ENCODE results near the gene SPTBN4. TPM values are rescaled to one million over a fixed set of nuclear protein-coding genes. Genes with fewer than 3 reads are reported as not detected.

Gene SPTBN4
- total RNA-seq, 6 donors from 2014 or later = 0.33 to 8.4 (median 0.67) TPM

DNA sequence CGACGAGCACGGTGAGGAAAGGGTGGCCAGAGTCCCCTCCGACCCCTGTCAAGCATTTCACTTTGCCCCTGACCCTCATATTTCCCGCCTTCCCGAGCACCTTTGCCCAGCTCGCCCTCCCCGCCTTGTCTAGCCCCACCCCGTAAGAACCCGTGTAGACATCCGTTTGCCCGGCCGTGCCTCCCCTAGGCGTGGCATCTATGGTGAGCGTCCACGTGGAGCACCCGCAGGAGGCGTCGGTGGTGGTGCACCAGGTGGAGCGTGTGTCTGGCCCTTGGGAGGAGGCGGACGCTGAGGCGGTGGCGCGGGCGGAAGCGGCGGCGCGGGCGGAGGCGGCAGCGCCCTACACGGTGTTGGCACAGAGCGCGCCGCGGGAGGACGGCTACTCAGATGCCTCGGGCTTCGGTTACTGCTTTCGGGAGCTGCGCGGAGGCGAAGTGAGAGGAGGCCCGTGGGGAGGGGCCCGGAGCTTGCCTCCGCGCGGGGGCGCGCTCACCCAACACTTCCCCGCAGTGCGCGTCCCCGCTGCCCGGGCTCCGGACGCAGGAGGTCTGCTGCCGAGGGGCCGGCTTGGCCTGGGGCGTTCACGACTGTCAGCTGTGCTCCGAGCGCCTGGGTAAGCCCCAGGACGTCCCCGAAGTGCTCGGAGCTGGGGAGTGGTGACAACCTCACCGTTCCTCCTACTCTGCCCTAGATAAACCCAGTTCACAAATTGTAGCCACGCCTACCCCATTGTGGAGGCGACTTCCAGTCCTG, 138.6 kb downstream of the SPTBN4 start:
- Histone ChIP-seq H3K27me3 (peaks cover 0 to 16% (median 8%) of the 10 kb centered on the region in 4 donors), H3K27ac (peak overlapping the region; percentile 72 to 88 (median 86)), H3K4me3 (peak overlapping the region; percentile 13 to 54 (median 46)), H3K9me3 (no peaks in the 10 kb centered on the region), H3K4me1 (peaks cover 63 to 74% (median 71%) of the 10 kb centered on the region in 4 donors), H3K36me3 (no peaks in the 10 kb centered on the region)
- DNase-seq = peak; percentile 88 to 94
- TF ChIP-seq CTCF (IDR thresholded peaks at IDR 0.05) (peak in 3 of 6 experiments; percentile 16 to 27 (median 24)), POLR2A (IDR thresholded peaks at IDR 0.05) (peak in 1 of 4 donors; percentile 67), EP300 (IDR thresholded peaks at IDR 0.05) (no peak), POLR2AphosphoS5 (IDR thresholded peaks at IDR 0.05) (peak; percentile 42 to 65)
- ATAC-seq (ENCODE audit: low FRiP score in 2 of 2) = peak; percentile 2 to 52
- WGBS, 2 donors = 3 to 5% methylated on average over 34 to 52 of the region's 71 CpGs

GRCh38 chr19:40607311-40608239, 140.8 kb downstream of the SPTBN4 start:
- ATAC-seq (ENCODE audit: low FRiP score in 2 of 2) = no peak
- peaks cover 55 to 67% (median 64%) of the 10 kb centered on the region in 4 donors for H3K4me1 ChIP-seq
- H3K27me3 ChIP-seq = peaks cover 0 to 11% (median 0%) of the 10 kb centered on the region in 4 donors

DNA sequence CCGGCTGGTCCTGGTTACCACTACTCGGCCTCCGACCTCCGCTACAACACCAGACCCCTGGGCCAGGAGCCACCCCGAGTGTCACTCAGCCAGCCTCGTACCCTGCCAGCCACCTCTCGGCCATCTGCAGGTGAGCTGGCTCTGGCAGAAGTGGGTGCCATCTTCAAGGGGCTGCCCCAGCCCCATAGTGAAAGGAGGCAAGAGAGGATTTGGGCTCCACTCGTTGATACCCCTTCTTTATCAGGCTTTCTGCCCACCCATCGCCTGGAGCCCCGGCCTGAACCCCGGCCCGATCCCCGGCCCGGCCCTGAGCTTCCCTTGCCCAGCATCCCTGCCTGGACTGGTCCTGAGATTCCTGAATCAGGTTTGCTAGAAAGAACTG, 141.4 kb downstream of the SPTBN4 start:
- Histone ChIP-seq H3K36me3 (no peaks in the 10 kb centered on the region), H3K27ac (no peak overlapping the region), H3K9me3 (no peaks in the 10 kb centered on the region), H3K27me3 (peaks cover 0 to 11% (median 0%) of the 10 kb centered on the region in 4 donors), H3K4me3 (no peak overlapping the region), H3K4me1 (peaks cover 50 to 65% (median 58%) of the 10 kb centered on the region in 4 donors)
- no peak for ATAC-seq (ENCODE audit: low FRiP score in 2 of 2)
- peak in 1 of 2 donors; percentile 72 for DNase-seq
- no peak for TF ChIP-seq POLR2AphosphoS5 (IDR thresholded peaks at IDR 0.05)
- TF ChIP-seq POLR2A (IDR thresholded peaks at IDR 0.05) = no peak
- TF ChIP-seq EP300 (IDR thresholded peaks at IDR 0.05) = no peak
- no peak for TF ChIP-seq CTCF (IDR thresholded peaks at IDR 0.05)
- 93 to 97% methylated on average over 12 to 14 of the region's 14 CpGs for WGBS, 2 donors

More at GRCh38 chr19:40607311-40608239, 140.8 kb downstream of the SPTBN4 start:
- DNase-seq = peak in 1 of 2 donors; percentile 85
- H3K27ac ChIP-seq = no peak overlapping the region
- 67 to 75% methylated on average over 23 to 27 of the region's 31 CpGs for WGBS, 2 donors
- no peaks in the 10 kb centered on the region for H3K36me3 ChIP-seq
- TF ChIP-seq POLR2A (IDR thresholded peaks at IDR 0.05) (no peak), POLR2AphosphoS5 (IDR thresholded peaks at IDR 0.05) (no peak), CTCF (IDR thresholded peaks at IDR 0.05) (no peak), EP300 (IDR thresholded peaks at IDR 0.05) (no peak)
- H3K9me3 ChIP-seq = no peaks in the 10 kb centered on the region
- H3K4me3 ChIP-seq = no peak overlapping the region

DNA sequence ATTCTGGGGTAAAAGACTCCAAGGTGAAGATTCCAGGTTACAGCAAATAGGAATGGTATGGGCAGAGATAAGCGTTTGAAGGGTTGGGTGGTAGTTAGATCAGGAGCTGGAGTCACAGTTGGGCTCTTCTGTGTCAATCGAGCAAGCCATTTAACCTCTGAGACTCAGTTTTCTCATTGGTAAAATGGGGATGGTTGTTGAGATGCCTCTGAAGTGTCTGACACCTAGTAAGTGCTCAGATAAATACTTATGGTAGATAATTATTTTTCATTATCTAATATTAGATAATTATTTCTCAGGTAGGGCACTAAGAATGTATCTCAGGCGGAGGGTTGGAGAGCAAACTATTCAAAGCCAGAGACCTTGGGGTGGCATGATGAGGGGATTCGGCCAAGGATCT, 142.2 kb downstream of the SPTBN4 start:
- peaks cover 50 to 62% (median 56%) of the 10 kb centered on the region in 4 donors for H3K4me1 ChIP-seq
- no peaks in the 10 kb centered on the region for H3K9me3 ChIP-seq
- peaks cover 0 to 14% (median 0%) of the 10 kb centered on the region in 4 donors for H3K27me3 ChIP-seq
- peak overlapping the region in 2 of 4 donors; percentile 53 to 55 for H3K4me3 ChIP-seq
- DNase-seq (no peak), ATAC-seq (ENCODE audit: low FRiP score in 2 of 2) (no peak)
- peak overlapping the region; percentile 73 to 87 (median 80) for H3K27ac ChIP-seq
- no peaks in the 10 kb centered on the region for H3K36me3 ChIP-seq
- TF ChIP-seq POLR2AphosphoS5 (IDR thresholded peaks at IDR 0.05) (no peak), POLR2A (IDR thresholded peaks at IDR 0.05) (no peak), CTCF (IDR thresholded peaks at IDR 0.05) (no peak), EP300 (IDR thresholded peaks at IDR 0.05) (no peak)
- WGBS, 2 donors = 71 to 74% methylated on average over 4 of the region's 4 CpGs

Data from upper lobe of left lung (tissue), 6 donors.